ENCODE results near the gene CES4A.
"Not testable (repeated sequence)": the region's sequence is repeated elsewhere in the genome, so short reads cannot be mapped to it uniquely, and the experiment has no call there.

Gene CES4A

GRCh38 chr16:66988197-66988788 is at the start of gene CES4A:
Gene CES4A (plus strand): TSS chr16:66988589. CDS start chr16:66988773, 184 bp downstream.
- peak; percentile 53 for DNase-seq (ENCODE audit: low spot score)

GRCh38 chr16:66939366-66939765 is 49.0 kb upstream of the CES4A start:
- DNase-seq (ENCODE audit: low spot score): no peak

DNA sequence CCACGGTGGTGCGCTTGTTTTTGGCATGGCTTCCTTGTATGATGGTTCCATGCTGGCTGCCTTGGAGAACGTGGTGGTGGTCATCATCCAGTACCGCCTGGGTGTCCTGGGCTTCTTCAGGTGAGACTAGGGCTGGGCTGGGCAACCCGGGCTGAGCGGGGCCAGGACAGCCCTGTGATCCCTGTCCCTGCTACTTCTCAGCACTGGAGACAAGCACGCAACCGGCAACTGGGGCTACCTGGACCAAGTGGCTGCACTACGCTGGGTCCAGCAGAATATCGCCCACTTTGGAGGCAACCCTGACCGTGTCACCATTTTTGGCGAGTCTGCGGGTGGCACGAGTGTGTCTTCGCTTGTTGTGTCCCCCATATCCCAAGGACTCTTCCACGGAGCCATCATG is 48.2 kb upstream of the CES4A start:
- DNase-seq (ENCODE audit: low spot score): no peak

DNA sequence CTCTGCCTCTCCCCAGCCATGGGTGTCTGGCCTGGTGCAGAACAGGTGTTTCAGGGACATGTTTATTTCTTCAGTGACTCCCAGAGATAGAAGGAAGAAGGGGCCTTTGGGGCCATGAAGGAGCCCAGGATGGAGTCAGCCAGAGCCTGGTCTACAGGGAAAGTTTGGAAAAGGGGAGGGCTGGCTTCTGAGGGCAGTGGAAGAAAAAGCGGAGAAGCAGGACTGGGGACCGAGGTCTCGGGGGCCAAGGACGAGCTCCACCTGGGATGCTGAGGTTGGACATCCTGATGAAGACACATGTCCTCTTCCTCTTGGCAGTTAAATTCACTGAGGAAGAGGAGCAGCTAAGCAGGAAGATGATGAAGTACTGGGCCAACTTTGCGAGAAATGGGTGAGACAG is 45.4 kb upstream of the CES4A start:
- DNase-seq (ENCODE audit: low spot score): no peak

- no peak for DNase-seq (ENCODE audit: low spot score)
Measured at GRCh38 chr16:66943426-66944053, 44.8 kb upstream of the CES4A start.

DNA sequence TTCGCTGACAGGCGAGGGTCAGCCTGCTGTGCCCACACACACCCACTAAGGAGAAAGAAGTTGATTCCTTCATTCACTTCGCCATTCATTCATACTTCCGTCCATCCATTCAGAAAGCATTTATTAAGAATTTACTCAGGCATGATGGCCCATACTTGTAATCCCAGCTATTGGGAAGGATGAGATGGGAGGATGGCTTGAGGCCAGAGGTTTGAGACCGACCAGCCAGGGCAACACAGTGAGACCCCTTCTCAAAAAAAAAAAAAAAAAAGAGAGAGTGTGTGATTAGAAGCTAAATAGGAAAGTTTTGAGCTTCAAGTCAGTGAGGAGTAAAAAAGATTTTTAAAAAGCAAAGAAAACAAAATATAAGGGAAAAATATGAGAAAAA is 44.3 kb upstream of the CES4A start:
- DNase-seq (ENCODE audit: low spot score): no peak

GRCh38 chr16:66944971-66945370 is 43.4 kb upstream of the CES4A start:
- not testable (repeated sequence) for DNase-seq (ENCODE audit: low spot score)

GRCh38 chr16:66945939-66946338 is 42.5 kb upstream of the CES4A start:
- DNase-seq (ENCODE audit: low spot score): no peak

DNA sequence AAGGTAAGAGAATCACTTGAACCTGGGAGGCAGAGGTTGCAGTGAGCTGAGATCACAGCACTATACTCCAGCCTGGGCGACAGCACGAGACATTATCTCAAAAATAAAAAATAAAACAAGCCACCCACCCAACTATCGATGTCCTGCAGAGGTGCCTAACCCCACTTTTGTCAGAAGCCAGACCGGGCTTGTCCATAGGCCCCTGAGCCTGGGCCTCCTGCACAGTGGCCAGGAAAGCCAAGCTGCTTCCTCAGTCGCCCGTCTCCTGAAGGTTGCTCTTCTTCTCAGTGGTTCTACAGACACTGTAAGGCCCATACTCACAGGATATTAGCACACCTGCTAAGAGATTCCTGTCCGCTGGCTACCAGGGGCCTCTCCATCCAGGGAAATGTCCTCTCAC is 41.8 kb upstream of the CES4A start:
- DNase-seq (ENCODE audit: low spot score): no peak

DNA sequence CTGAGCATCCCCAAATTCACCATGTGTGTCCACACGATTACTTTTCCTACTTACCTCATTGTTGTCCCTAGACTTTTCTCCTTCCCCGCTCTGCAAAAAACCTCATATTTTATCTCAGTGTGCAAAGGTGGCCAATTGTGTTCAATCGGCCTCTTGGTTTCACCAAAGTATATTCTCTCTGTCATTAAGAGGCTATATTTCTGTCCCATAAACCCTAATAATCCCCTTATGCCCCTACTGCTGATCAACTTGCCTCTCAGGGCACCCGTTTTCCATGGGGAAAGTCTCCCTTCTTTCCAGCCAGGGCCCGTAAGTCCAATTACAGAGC is 41.5 kb upstream of the CES4A start:
- DNase-seq (ENCODE audit: low spot score): no peak

DNA sequence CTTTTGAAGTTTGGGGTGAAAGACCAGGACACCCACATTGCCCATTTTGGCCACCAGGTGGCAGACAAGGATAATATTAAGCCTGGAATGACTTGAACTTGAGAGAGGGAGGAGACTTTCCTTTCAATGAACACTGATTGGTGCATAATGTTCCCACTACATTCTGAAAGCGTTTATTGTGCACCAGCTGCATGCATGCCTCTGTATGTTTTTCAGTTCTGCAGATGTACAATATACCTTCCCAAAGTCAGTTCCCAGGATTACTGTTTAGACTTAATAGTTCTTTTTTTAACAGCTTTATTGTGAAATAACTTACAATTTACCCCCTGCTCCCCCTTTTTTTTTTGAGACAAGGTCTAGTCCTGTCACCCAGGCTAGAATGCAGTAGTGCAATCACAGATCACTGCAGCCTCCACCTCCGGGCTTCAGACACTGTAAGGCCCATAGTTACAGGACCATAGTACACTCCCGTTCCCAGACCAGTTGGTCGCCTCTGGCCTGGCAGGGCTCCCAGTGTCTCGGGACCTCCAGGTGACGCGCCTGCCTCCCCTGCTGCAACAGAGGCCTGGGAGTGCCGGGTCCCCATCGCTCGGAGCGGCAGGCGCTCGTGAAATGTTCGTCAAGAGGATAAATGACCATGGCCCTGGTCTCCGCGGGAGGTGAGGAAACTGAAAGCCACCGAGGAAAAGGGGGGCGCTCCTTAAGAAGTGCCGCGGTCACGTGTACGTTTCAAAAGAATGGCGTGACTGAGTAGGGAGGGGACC is 40.9 kb upstream of the CES4A start:
- DNase-seq (ENCODE audit: low spot score): peak; percentile 88

DNA sequence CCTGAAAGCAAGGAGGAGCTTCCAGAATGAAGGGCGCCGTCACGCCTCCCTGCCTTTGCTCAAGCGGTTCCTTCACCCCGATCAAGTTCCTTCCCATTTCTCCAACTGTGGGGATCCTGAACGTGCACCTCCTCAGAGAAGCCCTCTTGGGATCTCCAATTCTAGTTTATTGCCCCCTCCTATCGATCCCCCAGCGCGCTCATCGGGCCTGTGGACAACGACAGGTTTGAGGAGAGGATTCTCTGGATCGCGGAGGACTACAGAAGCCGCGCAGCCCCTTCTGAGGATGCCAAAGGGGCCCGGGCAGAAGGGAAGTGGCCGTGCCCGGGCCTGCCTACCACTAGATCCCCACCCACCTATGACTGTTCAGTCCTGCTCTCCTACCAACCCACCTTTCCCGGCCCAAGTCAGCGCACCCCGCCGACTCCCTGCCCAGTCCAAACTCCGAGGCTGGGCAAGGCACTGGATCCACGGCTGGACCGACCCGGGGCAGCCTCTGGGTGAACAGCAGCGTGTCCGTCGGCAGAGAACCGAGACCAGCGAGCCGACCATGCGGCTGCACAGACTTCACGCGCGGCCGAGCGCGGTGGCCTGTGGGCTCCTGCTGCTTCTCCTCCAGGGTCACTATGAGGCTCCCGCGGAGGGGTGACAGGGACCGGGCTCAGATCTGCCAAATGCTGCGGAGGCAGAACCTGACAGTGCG is 40.1 kb upstream of the CES4A start:
- peak; percentile 54 for DNase-seq (ENCODE audit: low spot score)

DNA sequence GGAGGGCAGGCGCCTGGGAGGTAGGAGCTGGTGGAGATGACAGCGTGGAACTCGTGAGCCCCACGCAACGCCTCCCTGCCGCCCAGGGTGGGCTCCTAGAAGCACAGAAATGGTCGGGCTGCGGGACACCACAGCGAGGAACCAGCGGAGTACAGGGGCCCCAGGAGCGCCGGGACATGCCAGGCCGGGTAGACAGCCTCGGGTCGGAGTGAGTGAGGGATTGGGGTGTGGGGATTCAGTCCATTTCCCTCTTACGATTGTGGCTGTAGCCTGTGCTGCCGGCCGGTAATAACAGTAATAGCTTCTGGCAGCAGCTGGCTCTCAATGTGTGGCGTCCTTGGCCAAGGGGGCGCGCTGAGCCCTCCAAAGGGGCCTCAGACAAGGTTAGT is 39.6 kb upstream of the CES4A start:
- DNase-seq (ENCODE audit: low spot score): peak; percentile 4

- peak; percentile 3 for DNase-seq (ENCODE audit: low spot score)
Measured at GRCh38 chr16:66949472-66949871, 38.9 kb upstream of the CES4A start.

DNA sequence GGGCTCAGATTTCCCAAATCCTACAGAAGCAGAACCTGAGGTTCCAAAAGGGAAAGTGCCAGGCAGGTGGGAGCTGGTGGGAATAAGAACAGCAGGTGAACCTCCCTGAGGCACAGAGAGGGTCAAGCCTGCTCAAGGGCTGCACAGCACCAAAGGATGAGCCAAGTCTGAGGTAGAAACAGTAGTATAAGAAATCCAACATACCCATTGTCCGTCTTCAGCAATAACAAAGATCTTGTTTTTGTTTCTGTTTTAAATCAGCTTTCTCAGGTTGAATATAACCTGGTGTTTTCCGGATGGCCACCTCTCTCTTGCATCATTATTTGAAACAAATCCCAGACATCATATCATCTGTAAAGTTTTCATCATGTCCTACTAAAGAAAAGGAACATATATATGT is 38.0 kb upstream of the CES4A start:
- DNase-seq (ENCODE audit: low spot score): no peak

- no peak for DNase-seq (ENCODE audit: low spot score)
Measured at GRCh38 chr16:66950971-66951790, 37.2 kb upstream of the CES4A start.

GRCh38 chr16:66952430-66953110 is 35.8 kb upstream of the CES4A start:
- DNase-seq (ENCODE audit: low spot score): no peak

DNA sequence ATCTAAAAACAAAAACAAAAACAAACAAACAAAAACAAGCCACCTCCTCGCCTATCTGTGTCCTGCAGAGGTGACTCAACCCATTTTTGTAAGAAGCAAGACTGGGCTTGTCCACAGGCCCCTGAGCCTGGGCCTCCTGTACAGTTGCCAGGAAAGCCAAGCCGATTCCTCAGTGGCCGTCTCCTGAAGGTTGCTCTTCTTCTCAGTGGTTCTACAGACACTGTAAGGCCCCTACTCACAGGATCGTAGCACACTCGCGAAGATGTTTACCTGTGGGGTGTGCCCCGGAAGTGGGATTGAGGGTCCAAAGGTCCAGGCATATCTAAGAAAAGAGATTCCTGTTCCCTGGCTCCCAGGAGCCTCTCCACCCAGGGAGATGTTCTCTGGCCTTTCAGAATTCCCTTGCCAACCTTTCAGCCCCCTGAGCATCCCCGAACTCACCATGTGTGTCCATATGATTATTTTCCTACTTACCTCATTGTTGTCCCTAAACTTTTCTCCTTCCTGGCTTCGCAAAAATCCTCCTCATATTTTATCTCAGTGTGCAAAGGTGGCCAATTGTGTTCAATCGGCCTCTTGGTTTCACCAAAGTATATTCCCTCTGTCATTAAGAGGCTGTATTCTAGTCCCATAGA is 34.8 kb upstream of the CES4A start:
- DNase-seq (ENCODE audit: low spot score): peak; percentile 6

DNA sequence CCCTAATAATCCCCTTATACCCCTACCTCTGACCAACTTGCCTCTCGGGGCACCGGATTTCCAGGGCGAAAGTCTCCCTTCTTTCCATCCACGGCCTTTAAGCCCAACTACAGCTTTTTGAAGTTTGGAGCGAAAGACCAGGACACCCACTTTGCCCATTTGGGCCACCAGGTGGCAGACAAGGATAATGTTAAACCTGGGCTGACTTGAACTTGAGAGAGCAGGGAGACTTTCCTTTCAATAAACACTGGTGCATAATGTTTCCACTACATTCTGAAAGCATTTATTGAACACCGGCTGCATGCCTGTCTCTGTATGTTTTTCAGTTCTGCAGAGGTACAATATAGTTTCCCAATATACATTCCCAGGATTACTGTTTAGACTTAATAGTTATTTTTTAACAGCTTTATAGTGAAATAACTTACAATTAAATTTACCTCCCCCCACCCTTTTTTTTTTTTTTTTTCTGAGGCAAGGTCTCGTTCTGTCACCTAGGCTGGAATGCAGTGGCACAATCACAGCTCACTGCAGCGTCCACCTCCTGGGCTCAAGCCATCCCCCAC is 34.2 kb upstream of the CES4A start:
- DNase-seq (ENCODE audit: low spot score): peak; percentile 86

- not testable (repeated sequence) for DNase-seq (ENCODE audit: low spot score)
Measured at GRCh38 chr16:66955363-66956153, 32.8 kb upstream of the CES4A start.
